RKO (cell line): ENCODE results near the gene GLRA3.
"Not testable (repeated sequence)": the region's sequence is repeated elsewhere in the genome, so short reads cannot be mapped to it uniquely, and the experiment has no call there.

Experiments used
- DNase-seq: peaks from one replicate; pipeline ENCODE4 v3.0.0-alpha.2; 2016; ENCODE audit warnings: low spot score

Gene GLRA3

GRCh38 chr4:174828845-174829701, at the start of gene GLRA3:
TSS of gene GLRA3 (minus strand) at chr4:174829247. CDS start at chr4:174828811, 436 bp downstream.
- no peak for DNase-seq

- no peak for DNase-seq
Observed at GRCh38 chr4:174874898-174875297, 45.9 kb upstream of the GLRA3 start.

DNA sequence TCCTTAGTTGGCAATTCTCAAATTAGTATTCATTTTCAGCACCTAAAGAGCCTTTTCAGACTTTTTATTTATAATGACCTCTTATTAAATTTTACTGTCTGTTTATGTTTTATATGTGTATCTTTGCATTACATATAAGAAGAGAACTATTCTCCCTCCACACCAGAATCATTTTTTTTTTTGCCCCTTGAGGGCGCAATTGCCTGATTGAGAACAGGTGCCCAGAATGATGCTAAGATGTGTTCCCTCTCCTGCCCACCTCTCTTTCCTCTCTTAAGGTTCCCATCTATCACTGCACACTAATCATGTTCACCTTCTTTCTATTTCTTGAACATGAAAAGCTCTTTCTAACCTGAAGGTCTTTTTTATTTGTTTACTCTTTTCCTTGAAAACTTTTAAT, 44.9 kb upstream of the GLRA3 start:
- peak; percentile 5 for DNase-seq

DNA sequence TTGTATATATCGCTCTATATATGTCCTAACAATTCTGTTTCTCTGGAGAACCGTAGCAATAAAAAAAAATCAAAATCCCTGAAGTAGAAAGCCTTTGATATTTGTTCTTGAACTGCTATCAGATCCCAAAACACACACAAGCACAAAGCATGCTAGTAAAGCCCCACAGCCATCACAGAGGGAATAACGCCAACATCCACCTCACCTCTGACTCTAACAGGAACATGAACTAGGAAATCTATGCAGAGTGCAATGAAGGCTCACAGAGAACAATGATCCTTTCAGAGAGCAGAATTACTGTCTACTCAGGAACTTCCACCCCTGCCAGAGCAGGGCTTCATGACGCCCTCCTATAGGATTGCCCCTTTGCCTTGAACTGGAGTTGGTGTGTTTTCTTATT, 44.1 kb upstream of the GLRA3 start:
- not testable (repeated sequence) for DNase-seq

DNA sequence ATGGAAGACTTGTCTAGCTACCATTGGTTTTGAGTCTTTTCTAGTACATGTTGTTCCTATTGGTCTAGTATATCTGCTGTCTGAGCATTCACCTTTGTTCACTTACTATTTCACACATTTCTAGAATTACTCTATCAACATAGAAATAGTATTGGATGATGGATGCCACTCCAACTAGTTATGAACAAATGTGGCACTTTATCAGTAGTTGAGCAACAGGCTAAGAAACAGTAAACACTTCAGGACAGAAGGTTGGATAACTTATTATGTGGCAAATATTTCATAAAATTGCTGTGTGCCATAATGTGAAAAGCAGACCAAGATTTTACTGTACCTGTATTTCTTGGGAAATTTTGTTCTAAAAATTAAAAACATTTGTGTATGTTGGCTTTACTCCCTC, 42.4 kb upstream of the GLRA3 start:
- DNase-seq, result no peak

- DNase-seq, result no peak
Observed at GRCh38 chr4:174870311-174870710, 41.3 kb upstream of the GLRA3 start.

GRCh38 chr4:174869339-174869738, 40.3 kb upstream of the GLRA3 start:
- DNase-seq, result peak; percentile 9

GRCh38 chr4:174867903-174868302, 38.9 kb upstream of the GLRA3 start:
- no peak for DNase-seq

- DNase-seq, result peak; percentile 8
Observed at GRCh38 chr4:174865418-174865985, 36.5 kb upstream of the GLRA3 start.

- DNase-seq, result no peak
Observed at GRCh38 chr4:174864031-174864430, 35.0 kb upstream of the GLRA3 start.

DNA sequence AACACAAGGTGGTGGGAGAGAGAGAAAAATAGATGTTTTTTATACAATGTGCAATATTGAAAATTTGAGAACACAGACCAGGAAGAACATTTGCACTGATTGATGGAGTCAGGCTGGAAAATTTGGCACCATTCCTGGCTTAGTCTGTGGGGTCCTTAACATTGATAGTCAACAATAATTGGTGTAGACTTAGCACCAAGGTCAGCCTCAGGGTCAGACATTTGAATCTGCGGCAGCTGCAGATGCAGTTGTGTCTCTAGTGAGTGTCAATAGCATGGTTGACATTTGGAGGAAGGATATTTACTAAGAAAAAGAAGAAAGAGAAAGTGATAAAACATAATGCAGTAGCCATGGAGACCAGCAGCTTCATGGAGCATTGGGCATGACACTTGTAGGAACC, 31.5 kb upstream of the GLRA3 start:
- no peak for DNase-seq

GRCh38 chr4:174859904-174860303, 30.9 kb upstream of the GLRA3 start:
- DNase-seq, result no peak

DNA sequence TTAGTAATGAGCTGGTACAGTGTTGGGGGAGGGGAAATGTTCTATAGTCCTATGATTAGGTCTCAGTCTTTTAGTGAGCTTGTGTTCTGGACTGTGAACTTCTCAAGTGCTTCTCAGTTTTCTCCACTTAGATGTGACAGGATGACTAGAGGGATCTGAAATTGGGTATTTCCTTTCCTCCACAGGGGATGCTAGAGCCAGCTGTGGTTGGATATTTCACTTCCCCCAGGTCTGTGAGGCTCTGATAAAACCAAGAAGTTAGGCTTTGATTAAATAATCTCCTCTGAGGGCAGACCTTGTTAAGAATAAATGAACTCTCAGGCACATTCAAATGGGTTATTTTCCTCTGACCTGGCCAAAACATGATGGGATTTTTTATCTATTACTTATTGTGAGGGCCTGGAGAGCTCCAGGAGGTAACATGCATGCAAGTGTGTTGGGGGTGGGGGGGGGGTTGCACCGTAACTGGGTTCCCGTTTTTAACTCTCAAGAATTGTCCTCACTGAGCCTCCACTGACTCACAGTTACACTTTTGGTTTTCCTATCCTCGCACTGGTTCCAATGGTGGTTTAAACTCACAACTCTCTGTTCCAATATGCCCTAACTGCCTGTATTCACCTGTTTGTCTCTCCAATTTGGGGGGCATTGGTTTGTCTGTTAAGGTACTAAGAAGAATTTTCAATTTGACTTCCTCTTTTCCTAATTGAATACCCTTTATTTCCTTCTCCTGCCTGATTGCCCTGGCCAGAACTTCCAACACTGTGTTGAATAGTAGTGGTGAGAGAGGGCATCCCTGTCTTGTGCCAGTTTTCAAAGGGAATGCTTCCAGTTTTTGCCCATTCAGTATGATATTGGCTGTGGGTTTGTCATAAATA, 28.1 kb upstream of the GLRA3 start:
- no peak for DNase-seq

DNA sequence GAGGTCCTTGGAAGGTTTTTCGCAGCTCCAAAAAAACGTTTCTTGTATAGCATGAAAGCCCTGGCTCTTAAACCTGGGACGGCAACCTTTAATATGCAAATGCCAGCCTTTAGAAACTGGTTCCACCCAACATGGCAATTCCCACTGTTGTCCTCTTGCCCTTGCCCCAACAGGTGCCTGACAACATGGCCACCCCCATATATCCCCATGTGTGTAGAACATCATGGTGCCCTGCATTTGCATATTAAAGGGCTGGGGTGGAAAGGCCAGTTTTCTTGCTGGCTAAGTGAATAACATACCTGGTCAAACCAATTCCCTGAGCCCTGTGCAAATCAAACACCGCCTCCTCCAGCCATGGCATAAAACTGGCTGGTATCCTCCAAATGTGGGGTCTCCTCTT, 26.0 kb upstream of the GLRA3 start:
- no peak for DNase-seq

DNA sequence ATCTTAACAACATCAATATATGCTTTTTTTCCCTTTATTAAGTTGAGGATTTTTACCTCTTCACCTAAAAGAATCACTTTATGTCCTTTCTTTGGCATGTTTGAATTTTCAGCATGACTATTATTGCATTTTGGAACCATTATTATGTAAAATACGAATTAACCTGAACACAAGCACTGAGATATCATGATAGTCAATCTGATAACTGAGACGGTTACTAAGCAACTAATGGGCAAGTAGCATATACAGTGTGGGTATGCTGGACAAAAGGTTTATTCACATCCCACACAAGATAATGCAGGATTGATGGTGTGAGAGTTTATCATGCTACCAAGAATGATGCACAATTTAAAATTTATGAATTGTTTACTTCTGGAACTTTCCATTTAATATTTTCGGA, 24.6 kb upstream of the GLRA3 start:
- DNase-seq, result no peak

GRCh38 chr4:174848596-174848995, 19.5 kb upstream of the GLRA3 start:
- no peak for DNase-seq

DNA sequence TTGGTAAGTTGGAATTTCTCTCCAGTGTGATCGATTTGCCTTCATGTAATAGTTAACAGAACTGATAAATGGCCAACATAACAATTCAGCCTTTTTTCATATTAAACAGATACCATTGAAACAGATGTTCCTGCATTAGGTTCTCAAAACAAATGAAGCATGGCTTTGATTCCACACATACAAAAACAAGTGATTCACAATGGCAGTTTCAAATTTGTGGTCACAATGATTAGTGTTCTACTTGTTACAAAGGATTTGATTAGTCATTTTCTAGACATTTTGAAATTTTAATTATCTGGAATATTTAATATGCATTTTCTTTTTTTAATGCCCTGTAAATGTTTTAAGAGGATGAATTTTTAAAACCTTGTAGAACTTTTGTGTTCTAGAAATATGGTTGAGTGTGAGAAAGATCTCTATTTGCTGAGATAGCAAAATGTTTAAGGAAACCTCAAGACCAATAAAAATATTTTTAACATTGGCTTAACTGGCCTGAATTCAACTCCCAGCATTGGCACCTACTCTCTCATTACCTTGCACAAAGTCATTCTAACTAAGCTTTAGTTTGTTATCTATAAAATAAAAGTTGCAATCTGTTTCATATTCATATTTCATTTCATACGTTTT, 18.9 kb upstream of the GLRA3 start:
- DNase-seq, result no peak

- peak; percentile 14 for DNase-seq
Observed at GRCh38 chr4:174835536-174835935, 6.5 kb upstream of the GLRA3 start.

- no peak for DNase-seq
Observed at GRCh38 chr4:174834477-174834876, 5.4 kb upstream of the GLRA3 start.

- no peak for DNase-seq
Observed at GRCh38 chr4:174826660-174827059, 2.4 kb downstream of the GLRA3 start.

DNA sequence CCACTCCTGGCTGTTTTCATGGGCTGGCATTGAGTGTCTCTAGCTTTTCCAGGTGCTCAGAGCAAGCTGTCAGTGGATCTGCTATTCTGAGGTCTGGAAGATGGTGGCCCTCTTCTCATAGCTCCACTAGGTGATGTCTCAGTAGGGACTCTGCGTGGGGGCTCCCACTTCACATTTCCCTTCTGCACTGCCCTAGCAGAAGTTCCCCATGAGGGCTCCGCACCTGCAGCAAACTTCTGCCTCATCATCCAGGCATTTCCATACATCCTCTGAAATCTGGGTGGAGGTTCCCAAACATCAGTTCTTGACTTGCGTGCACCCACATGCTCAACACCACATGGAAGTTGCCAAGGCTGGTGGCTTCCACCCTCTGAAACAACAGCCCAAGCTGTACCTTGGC, 13.8 kb downstream of the GLRA3 start:
- DNase-seq, result no peak

GRCh38 chr4:174813292-174813691, 15.8 kb downstream of the GLRA3 start:
- no peak for DNase-seq
